Right renal cortex interstitium (tissue), 3 donors: Measurements from ENCODE around the gene GLYATL3. TPM values are rescaled to one million over a fixed set of nuclear protein-coding genes. Genes with fewer than 3 reads are reported as not detected.

Experiments used
- DNase-seq, 3 donors: peaks; one replicate each; pipeline ENCODE4 v3.0.0-alpha.2; 2013; ENCODE audit warnings: low read depth in 3 of 3, low spot score in 2 of 3
- polyA plus RNA-seq, 3 donors: library from polyadenylated mRNA; unstranded; fragments of 120-200 nt; gene quantifications; one replicate each; pipeline ENCODE4 v1.2.1, GENCODE V29; 2013; ENCODE audit not compliant: insufficient read length in 3 of 3

GLYATL3 gene
- polyA plus RNA-seq, 3 donors: not detected

GRCh38 chr6:49513153-49513989, 13.6 kb downstream of the GLYATL3 start:
- no peak for DNase-seq

- DNase-seq: no peak
Measured at GRCh38 chr6:49514571-49515484, 15.1 kb downstream of the GLYATL3 start.

GRCh38 chr6:49515485-49516146, 15.9 kb downstream of the GLYATL3 start:
- no peak for DNase-seq

GRCh38 chr6:49516147-49516505, 16.4 kb downstream of the GLYATL3 start:
- DNase-seq: no peak

- DNase-seq: no peak
Measured at GRCh38 chr6:49517919-49518318, 18.2 kb downstream of the GLYATL3 start.

GRCh38 chr6:49519660-49520059, 19.9 kb downstream of the GLYATL3 start:
- no peak for DNase-seq

- no peak for DNase-seq
Measured at GRCh38 chr6:49522710-49523593, 23.2 kb downstream of the GLYATL3 start.

GRCh38 chr6:49523901-49524300, 24.2 kb downstream of the GLYATL3 start:
- no peak for DNase-seq

- no peak for DNase-seq
Measured at GRCh38 chr6:49524541-49524940, 24.8 kb downstream of the GLYATL3 start.

- no peak for DNase-seq
Measured at GRCh38 chr6:49526598-49526997, 26.9 kb downstream of the GLYATL3 start.

GRCh38 chr6:49527320-49527719, 27.6 kb downstream of the GLYATL3 start:
- DNase-seq: no peak

- DNase-seq: no peak
Measured at GRCh38 chr6:49528571-49528970, 28.8 kb downstream of the GLYATL3 start.

GRCh38 chr6:49530141-49530776, 30.5 kb downstream of the GLYATL3 start:
- no peak for DNase-seq

GRCh38 chr6:49531774-49532569, 32.2 kb downstream of the GLYATL3 start:
- peak in 2 of 3 donors; percentile 4 to 41 for DNase-seq

- DNase-seq: no peak
Measured at GRCh38 chr6:49535795-49536194, 36.1 kb downstream of the GLYATL3 start.

- no peak for DNase-seq
Measured at GRCh38 chr6:49539102-49539501, 39.4 kb downstream of the GLYATL3 start.

GRCh38 chr6:49540614-49541013, 40.9 kb downstream of the GLYATL3 start:
- DNase-seq: no peak

- no peak for DNase-seq
Measured at GRCh38 chr6:49541210-49541724, 41.5 kb downstream of the GLYATL3 start.

GRCh38 chr6:49541936-49542335, 42.2 kb downstream of the GLYATL3 start:
- DNase-seq: no peak
